ENCODE data around the gene RABL6.
"Not testable (repeated sequence)": the region's sequence is repeated elsewhere in the genome, so short reads cannot be mapped to it uniquely, and the experiment has no call there.

The RABL6 gene

DNA sequence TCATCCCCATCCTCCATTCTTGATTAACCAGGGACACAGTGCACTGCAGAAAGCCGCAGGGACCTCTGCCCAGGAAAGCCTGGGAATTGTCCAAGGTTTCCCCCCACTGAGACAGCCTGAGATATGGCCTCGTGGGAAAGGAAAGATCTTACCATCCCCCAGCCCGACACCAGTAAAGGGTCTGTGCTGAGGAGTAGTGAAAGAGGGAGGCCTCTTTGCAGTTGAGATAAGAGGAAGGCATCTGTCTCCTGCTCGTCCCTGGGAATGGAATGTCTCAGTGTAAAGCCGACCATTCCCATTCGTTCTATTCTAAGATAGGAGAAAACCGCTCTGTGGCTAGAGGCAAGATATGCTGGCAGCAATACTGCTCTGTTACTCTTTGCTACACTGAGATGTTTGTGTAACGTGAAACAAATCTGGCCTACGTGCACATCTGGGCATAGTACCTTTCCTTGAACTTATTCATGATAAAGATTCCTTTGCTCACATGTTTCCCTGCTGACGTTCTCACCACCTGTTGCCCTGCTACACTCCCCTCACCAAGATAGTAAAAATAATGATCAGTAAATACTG, 10.9 kb upstream of the RABL6 start:
- peak; percentile 76 for DNase-seq

DNA sequence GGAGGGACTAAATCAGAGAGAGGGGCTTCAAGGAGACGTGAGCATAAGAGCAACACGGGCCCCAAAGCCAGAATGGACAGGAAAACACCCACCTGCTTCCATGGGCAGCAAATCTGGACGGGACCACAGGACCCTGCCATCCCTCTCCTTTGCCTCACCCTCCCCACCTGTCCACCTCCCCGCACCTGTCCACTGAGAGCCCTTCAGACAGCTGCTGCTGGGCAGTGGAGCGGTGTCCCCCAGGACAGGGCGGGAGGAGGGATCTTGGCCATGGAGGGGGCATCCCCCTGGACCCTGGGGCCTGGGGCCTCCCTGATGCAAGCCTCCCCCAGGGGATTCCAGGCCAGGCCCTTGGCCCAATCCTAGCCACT, 9.1 kb upstream of the RABL6 start:
- DNase-seq: no peak

DNA sequence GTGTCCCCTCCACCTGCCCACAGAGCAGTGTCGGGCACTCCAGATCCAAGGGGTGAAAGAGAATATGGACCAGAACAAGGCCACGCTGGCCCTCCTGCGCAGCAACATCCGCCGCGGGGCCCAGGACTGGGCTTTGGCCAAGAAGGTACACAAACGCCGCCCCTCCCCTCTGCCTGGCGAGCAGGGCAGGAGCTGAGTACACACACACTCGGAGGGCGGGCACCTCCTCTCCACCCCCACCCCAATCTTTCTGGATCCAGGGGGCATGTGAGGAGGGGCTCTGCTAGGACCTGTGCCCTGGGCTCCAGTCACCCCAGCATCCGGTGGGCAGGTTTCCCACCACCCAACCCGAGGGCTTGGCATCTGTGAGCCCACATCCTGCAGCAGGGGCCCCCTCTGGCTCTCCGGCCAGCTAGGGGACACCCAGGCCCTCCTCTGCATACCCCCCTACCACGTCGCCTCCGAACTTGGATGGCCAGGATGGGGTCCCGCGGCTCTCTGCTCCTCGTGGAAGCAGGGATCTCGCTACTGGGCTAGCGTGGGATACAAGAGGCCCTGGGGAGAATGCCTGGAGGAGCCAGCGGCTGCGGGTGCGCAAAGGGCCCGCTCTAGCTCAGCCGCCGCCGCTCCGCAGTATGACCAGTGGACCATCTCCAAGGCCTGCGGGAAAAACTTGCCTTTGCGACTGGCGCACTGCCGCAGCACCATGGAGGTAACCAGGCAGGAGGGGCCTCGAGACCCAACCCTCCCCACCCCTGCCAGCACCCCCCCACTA, 8.5 kb upstream of the RABL6 start:
- no peak for DNase-seq

DNA sequence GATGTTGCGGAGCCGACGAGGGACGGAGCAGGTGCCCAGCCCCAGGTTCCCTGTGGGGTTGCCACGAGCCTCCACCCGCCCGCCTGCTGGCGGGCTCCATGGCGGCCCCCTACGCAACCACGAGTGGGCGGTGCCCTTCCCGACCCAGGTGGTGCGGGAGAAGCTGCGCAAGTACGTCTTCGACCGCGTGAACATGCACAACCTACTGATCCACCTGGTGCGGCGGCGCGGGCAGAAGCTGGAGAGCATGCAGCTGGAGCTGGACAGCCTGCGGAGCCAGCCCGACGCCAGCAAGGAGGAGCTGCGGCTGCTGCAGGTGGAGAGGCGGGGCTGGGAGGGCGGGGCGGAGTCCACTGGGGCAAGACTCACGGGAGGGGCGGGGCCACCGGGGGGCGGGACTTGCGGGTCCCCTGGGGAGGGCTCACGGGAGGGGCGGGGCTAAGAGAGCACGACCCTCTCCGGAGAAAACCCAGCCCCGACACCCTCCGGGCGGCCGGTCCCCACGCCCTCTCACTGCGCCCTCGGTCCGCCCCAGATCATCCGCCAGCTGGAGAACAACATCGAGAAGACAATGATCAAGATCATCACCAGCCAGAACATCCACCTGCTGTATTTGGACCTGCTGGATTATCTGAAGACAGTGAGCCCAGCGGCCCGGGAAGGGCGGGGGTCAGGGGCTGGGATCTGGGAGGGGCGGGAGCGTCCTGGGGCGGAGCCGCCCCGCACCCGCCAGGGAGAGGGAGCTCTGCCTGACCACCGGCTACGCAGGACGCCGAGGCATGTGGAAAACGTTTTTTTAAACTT, 7.7 kb upstream of the RABL6 start:
- DNase-seq: peak; percentile 94

DNA sequence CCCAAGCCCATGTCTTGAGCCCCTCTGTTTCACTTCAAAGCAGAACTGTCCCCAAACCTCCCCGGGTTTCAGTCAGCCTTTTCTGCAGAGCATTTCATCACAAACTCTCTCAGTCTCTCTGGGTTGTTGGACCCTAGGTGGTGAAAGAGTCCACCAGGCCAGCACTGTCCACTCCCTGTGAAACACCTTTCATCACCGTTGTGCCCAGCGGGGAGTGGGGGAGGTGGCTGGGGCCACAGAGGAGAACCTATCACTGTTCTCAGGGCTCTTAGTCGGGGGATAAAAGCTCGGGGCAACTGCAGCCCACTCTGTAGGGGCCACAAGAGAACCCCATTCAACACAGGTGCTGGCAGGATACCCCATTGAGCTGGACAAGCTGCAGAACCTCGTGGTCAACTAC, 5.4 kb upstream of the RABL6 start:
- no peak for DNase-seq

DNA sequence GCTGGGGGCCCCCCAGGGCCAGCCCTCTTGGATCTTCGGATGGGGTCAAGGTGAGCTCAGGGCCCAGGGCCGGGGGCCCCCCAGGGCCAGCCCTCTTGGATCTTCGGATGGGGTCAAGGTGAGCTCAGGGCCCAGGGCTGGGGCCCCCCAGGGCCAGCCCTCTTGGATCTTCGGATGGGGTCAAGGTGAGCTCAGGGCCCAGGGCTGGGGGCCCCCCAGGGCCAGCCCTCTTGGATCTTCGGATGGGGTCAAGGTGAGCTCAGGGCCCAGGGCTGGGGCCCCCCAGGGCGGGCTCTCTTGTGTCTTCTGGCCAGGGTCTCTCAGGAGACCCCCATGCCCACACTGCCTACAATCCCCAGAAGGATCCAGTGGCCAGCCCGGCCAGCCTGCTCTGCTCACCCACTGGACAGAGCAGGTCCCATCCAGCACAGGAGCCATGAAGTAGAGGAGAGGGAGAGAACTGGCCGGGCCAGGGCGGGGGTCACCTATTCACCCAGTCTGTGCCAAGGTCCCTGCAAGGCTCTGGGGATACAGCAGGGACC, 4.7 kb upstream of the RABL6 start:
- not testable (repeated sequence) for DNase-seq

DNA sequence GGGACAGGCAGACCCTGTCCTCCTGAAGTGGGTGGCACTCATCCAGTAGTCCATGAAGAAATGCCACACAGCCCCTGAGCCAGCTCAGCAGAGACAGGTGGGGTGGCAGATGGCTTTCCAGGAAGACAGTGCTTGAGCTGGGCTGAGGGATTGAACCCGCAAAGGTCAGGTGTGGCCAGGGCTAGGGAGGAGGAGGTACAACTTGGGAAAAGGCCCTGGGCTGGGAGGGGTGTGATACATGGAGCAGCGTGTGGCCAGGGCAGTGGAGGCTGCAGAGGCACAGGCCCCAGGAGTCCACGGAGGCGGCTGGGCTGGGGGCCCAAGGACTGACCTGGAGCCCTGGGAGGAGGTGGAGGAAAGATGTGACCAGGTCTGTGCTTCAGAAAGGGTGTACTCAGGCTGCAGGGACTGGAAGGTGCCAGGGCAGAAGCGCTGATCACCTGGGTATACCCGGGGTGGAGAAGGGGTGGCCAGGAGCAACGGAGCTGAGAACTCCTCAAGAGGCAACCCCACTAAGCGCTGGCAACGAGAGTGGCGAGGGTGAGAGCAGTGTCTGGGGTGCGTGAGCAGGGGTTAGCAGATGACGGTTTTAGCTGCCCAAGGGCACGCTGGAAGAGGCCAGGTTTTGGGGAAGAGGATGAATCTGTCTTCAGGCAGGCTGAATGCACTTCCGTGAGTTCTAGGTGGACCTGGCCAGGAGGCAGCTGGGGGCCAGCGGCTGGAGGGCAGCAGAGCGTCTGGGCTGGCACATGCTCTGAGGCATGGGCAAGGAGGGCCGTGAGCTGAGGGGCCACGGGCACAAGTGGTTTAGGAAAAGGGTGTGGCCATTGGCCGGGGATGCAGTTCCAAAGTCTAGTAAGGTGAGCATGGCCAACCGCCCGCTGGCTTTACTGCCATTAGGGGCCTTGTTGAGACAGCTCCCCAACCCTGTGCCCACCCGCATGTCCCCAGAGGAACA, 3.9 kb upstream of the RABL6 start:
- DNase-seq: no peak

DNA sequence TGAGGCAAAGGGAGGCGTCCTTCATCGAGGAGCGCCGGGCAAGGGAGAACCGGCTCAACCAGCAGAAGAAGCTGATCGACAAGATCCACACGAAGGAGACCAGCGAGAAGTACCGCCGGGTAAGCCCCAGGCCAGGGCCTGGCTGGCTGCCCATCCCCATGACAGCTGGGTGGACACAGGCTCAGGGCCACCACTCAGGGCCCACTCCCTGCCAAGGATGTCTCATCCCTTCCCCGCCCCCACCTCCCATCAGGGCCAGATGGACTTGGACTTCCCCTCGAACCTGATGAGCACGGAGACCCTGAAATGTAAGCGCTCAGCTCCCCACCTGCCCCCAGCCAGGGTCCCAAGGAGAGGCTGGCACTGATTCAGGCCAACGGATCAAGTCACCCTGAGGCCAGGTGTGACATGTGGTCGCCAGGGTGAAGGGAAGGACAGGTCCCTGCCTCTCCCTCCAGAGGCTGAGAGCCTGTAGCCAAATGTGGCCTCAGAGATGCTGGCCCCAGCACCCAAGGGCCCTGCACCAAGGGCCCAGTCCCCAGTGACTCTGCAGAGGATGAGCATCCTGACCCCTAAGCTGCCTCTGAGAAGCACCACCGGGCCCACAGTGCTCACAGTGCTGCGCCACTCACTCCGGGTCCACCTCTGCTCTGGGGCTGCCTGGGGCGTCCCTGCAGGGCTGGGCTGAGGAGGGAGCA, 3.1 kb upstream of the RABL6 start:
- DNase-seq: no peak

DNA sequence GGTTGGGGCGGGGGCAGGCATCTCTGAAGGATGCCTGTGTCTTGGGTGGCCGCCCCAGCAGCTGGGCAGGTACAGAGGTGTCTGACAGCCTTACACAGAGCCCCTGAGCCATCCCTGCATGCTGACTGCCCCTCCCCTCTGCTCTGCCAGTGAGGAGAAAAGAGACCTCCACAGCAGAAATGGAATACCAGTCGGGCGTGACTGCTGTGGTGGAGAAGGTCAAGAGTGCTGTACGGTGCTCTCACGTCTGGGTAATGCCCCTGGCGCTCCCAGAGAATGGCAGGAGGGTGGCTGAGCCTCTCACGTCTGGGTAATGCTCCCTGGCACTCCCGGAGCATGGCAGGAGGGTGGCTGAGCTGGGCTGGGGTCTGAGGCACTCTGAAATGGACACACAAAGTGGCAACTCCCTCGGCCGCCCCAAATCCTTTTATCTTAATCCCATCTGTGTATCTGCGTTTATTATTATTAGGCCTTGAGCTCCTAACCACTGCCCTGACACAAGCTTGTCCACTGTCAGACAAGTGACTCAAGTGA, 2.5 kb upstream of the RABL6 start:
- no peak for DNase-seq

DNA sequence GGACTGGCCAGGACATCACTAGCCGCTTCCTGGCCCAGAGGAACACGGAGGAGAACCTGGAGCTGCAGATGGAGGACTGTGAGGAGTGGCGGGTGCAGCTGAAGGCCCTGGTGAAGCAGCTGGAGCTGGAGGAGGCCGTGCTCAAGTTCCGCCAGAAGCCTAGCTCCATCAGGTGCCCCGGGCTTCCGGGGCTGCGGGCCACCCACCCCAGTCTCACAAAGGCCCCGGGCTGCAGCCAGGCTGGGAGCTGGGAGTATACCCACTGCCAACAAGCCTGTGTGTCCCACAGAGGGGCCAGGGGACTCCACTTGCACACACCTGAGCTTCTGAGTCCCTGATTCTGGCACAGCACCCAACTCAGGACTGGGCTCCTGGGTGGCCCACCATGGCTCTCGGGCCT, 1.7 kb upstream of the RABL6 start:
- no peak for DNase-seq

DNA sequence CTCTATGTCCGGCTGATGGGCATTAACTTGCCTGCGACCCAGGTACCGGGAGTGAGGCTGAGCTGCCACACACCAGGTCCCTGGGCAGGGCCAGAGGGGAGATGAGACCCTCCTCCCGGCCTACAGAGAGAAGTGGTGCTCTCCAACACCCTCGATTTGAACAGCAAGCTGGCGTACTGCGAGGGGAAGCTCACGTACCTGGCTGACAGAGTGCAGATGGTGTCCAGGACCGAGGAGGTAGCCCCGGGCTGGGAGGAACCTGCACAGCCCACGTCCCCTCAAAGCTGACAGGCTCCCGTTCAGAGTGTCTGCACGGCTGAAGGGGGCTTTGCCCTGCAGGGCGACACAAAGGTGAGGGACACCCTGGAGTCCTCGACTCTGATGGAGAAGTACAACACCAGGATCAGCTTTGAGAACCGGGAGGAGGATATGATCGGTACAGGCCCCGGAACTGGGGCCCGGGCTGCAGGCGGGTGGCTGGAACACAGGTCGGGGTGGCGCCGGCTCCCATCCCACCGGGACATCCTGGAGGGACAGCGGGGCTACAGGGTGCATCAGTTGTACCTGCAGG, 1.0 kb upstream of the RABL6 start:
- DNase-seq: no peak

DNA sequence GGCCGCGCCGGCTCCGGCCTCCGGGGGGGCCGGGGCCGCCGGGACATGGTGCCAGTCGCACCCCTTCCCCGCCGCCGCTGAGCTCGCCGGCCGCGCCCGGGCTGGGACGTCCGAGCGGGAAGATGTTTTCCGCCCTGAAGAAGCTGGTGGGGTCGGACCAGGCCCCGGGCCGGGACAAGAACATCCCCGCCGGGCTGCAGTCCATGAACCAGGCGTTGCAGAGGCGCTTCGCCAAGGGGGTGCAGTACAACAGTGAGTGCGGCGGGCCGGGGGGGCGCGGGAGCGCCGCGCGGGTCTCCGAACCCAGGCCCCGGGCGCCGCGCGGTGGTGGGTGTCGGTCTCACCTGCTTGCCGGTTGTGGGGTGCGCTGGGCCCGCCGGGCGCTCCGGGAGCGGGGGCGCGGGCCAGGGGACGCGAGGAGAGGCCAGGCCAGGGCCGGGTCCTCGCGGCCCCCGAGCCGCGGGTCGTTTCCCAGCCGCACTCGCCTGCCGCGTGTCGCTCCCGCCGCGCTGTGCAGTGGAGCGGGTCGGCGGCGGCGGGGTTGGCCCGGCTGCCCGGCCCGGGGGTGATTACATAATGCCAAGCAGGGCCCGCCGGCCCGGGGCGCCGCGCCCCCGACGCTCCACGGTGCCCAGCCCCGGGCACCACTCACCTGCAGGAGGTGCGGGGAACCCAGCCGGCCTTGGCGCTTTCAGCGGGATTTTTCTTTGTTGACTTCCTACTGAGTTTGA, 492 bp downstream of the RABL6 start:
- peak; percentile 50 for DNase-seq

DNA sequence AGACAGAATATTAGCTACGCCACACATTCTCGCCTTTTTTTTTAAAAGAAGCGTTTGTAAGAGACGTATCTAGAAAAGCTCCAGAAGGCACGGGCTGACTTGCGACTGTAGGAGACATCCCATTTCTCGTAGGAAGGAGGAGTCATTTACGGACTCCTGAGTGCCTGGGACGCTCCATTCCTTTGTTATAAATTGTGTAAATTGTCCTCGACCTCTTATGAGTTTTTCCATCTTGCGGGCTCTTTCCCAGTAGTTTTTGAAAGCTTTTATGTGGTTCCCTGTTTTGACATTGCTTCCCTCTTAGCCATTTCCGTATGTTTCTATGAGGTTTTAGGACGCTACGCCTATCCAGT, 1.0 kb downstream of the RABL6 start:
- DNase-seq: peak; percentile 39

DNA sequence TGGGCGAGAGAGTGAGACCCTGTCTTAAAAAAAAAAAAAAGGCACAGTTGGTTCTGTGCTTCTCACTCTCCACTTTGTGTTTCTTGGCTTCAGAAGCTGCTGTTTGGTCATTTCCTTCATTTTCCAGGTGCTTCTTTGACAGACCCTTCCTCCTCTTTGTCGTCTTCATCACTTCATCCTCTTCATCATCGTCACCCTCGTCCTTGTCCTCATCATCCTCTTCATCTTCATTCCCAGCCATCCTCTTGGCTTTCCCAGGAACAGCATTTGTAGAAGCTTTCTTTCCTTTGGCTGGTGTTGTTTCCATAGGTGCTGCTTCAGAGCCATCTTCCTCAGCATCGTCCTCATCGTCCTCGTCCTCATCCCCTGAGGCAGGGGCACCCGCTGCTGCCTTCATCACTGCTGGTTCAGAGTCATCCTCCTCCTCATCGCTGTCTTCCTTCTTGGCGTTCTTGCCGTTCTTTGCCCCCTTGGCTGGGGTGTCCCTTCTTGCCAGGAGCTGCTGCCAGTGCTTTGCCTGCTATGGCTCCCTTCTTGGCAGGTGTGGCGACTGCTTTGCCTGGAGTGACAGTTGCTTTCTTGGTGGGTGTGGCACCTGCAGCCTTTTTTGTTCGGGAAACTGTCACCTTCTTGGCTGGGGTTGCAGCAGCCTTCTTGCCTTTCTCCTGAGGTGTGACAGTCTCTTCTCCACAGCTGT, 7.1 kb downstream of the RABL6 start:
- no peak for DNase-seq

DNA sequence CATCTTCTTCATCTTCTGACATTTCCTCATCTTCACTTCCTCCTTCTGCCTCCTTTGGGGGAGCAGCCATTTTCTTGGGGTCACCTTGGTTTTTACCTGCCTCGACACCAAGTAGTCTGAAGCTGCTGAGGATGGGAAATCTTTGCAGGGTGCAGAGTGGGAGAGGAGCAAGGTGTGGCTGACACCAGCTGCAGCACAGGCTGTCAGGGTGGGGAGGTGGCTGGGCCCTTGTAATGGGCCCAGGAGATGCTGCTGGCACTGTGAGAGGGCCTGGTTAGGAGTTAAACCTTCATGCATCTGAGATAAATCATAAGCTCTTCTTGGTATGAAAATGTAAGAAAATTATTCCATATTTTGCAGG, 7.7 kb downstream of the RABL6 start:
- DNase-seq: no peak

DNA sequence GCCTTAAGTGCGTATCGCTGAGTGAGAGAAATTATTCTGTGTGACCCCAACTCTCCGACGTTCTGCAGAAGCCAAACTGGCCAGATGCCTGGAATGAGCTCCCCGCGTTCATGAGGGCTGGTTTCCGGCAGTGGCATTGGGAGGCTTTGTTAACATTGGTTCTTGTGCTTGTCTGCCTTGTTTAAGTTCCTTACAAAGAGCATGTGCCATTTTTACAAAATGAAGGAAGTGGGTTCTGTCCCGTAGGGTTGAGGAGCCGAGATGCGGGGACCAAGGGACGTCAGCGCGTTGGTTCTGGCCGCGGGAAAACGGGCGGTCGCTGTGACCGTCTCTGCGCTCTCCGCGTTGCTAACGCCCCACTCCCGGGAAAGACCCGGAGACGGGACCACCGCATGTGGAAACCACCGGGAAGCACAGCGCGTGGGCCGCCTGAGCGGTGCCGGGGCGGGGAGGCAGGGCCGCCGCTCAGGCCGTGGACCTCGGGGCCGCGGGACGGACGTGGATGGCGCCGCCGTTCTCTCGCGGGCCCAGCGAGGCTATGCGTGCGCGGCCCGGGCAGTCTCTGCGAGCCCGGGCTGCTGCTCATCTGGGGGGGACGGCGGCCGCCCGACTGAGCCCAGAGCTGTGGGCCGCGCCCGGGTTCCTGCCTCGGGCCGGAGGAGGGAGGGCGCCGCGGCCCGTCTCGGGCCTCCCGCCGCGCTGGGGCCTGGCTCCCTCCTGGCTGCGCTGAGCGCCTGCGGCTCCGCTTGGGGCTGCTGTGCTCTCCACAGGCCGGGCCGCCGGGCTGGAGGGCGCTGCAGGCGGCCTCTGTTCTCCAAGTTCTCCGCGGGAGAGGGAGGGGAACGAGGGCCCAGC, 13.4 kb downstream of the RABL6 start:
- no peak for DNase-seq

DNA sequence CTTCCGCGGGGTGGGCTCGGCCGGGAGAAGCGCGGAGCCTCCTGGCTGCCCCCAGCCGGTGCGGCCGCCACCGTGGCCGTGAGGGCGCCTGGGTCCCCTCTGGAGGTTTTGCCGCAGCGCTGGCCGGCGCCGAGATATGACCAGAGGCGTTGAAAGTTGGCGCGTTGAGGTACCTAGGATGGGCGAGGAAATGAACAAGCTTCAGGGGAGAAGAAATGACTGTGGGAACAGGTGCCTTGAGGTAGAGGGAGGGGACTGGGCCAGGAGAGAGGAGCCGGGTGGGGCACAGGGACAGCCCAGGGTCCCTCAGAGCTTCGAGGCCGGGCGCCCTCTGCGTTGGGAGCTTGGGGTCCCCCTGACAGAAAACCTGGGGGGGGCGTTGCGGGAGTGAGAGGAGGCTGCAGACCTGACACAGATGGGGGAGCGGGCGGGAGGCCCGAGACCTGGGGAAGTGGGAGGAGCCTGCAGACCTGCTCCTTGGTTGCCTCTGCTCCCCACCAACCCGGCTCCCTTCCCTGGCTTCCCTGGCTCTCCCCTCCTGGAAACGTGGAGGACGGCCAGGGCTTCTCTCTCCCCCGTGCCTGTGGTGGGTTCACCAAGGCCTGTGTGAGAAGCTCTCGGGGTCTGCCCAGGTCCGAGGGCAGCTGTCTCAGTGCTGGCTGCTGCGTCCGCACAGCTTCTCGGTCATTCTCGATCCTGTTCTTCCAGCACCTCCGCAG, 14.2 kb downstream of the RABL6 start:
- DNase-seq: no peak
